T-helper 1 cell (primary cell): ENCODE results near the gene ZNF76.
A peak's percentile ranks its signal among the peaks of the same experiment; 100 is the strongest.
"Not testable (repeated sequence)": the region's sequence is repeated elsewhere in the genome, so short reads cannot be mapped to it uniquely, and the experiment has no call there.

ENCODE experiments used
- DNase-seq, 5 donors: peaks; one replicate each; pipeline ENCODE4 v3.0.0-alpha.2; 2012 to 2020

The ZNF76 gene

DNA sequence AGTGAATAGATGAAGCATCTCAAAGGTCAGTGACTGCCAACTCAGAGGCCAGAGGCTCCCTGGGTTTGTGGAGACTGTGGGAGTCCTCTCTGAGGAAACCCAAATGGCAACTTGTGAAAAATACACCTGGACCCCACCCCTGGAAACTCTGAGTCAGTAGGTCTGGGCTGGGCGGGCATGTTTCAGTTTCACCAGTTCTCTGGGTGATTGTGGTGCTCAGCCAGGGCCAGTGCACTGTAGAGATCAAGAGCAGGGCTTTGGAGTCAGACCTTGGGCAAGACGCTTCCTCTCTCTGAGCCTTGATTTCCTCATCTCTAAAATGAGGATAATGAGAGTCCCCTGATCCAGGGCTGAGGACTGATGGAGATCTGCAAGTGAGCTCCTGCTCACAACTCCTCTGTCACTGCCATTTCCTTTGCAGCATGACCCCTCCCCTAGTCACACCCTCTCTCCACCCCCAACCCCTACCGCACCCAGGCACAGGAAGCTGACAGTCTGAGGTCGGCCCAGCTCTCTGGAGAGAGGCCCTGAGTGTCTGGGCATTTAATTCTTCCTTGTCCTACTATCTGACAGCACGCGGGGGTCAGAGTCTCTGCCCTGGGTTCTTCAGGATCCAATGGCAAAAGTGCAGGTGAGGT, 43.2 kb downstream of the ZNF76 start:
- DNase-seq, result peak; percentile 69 to 91 (median 82)

- DNase-seq, result no peak
These were observed 44.8 kb downstream of the ZNF76 start for GRCh38 chr6:35304299-35304698.

GRCh38 chr6:35305117-35305516, 45.6 kb downstream of the ZNF76 start:
- DNase-seq, result peak in 1 of 5 donors; percentile 43

DNA sequence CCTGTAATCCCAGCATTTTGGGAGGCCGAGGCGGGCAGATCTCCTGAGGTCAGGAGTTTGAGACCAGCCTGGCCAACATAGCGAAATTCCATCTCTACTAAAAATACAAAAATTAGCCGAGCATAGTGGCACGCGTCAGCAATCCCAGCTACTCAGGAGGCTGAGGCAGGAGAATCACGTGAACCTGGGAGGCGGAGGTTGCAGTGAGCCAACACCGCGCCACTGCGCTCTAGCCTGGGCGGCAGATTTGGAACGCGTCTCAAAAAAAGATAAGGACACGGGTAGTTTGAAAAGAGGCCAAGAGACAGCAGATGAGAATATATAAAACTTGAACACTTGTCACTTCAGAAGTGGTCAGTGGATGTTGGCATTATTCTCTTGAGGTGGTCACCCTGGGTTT, 47.6 kb downstream of the ZNF76 start:
- not testable (repeated sequence) for DNase-seq

DNA sequence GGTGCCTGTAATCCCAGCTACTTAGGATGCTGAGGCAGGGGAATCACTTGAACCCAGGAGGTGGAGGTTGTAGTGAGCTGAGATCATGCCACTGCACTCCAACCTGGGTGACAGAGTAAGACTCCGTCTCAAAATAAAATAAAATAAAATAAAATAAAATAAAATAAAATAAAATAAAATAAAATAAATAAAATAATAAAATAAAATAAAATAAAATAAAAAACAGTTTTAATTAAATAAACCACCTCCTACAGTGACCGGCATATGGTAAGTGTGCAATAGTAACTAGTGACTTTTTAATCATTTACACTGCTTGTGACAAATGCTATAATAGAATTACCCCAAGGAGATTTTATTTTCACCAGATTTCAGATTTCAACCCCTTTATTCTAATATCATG, 49.0 kb downstream of the ZNF76 start:
- not testable (repeated sequence) for DNase-seq

GRCh38 chr6:35309611-35310264, 50.2 kb downstream of the ZNF76 start:
- DNase-seq, result no peak

DNA sequence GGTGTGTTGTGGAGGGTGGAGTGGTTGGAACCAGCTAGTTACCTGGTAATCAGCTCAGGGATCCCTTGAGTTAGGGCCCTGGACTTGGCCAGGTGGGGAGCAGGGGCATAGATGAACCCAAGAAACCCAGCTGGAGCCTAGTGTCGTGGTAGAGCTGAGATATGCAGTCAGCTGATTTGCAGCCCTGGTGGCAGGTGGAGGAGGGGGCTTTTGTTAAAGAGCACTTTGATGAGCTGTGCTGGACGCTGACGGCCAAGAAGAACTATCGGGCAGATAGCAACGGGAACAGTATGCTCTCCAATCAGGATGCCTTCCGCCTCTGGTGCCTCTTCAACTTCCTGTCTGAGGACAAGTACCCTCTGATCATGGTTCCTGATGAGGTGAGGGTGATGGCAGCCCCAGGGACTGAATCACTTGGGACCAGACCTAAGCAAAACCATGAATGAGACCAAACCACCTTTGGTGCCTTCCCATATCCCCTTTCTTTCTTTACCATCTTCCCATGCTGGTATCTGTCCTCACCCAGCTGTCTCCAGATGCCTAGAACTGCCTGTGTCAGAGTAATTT, 50.8 kb downstream of the ZNF76 start:
- DNase-seq, result peak in 1 of 5 donors; percentile 37

DNA sequence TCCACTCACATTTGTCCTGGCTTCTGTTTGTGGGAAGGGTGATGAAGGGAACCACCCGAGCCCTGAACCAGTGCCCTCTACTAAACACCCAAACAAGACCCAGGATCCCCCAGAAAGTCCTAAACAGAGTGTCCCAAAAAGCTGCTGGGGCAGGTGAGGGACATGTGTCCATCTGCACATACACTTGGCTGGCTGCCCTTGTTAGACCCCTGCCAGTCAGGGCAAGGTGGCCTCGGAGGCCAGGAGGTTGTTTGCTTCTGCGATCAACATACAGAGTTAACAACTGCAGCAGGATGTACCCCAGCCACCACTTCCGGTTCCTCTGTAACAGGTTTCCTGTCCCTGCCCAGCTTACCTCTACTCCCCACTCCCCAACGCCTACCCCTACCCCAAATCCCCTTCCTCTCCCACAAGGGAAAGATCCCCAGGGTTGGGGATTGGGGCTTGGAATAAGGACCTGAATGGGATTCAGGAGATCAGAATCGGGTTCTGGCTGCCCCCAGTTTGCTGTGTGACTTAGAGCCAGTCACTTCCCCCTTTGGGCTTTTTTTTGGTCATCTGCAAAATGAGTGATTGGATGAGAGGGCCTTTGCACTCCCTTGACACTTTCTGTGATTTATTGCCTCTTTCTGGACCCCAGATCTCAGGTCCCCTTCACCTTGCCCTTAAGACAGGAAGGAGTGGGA, 52.0 kb downstream of the ZNF76 start:
- DNase-seq, result peak in 3 of 5 donors; percentile 42 to 86 (median 44)

- no peak for DNase-seq
These were observed 52.7 kb downstream of the ZNF76 start for GRCh38 chr6:35312076-35312800.

- DNase-seq, result no peak
These were observed 53.3 kb downstream of the ZNF76 start for GRCh38 chr6:35312807-35313206.

DNA sequence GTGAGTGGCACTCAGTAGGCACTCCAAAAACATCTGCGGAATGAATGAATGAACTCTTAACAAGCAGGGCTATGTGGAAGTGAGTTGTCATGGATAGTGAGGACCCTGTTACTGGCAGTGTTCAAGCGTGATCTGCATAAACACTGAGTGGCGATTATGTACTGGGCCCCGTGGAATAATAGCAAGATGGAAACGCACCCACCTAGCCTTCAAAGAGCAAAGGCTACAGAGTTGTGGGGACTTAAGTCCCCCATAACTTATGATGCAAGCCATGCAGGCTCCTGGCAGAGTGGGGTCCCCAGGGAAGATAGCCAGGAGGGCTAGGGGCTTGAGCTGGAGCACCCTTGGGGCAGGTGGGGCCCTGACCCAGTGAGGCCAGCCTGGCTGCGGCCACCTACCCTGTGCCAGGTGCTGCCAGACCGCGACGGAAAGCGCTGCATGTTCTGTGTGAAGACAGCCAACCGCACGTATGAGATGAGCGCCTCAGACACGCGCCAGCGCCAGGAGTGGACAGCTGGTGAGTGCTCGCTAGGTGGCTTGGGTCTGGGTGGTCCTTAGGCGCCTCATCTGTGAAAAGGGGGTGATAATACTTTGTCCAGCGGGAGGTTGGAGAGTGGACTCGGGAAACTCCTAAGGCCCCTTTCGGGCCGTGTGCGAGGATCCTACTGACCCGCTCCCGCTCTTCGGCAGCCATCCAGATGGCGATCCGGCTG, 58.1 kb downstream of the ZNF76 start:
- DNase-seq, result no peak

DNA sequence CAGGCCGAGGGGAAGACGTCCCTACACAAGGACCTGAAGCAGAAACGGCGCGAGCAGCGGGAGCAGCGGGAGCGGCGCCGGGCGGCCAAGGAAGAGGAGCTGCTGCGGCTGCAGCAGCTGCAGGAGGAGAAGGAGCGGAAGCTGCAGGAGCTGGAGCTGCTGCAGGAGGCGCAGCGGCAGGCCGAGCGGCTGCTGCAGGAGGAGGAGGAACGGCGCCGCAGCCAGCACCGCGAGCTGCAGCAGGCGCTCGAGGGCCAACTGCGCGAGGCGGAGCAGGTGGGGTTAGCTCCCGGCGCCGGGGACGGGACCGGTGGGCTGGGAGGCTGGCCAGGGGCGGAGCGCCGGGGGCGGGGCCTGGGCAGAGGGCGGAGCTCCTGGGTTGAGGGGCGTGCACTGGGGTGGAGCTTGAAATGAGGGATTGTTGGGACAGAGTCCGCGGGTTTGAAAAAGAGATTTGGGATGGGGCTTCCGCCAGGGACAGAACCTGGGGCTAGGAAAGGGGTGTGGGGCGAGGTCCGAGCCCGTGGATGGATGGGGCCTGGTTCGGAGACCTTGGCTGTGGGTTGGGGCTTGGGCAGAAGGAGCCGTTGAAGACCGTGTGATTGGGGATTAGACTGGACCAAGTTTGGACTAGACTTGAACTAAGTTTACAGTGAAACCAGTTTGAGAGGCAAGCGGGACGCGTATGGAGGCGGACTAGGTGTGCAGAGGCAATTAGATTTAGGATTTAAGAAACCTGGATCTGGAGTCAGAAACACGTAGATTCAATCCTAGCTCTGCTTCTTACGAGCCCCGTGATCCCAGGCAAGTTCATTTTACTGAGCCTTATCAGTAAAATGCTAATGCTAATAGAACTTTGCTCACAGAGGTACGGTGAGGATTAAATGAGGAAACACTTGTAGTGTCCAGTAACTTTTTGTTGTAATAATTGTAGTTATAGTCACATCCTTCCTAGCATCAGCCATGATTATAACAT, 58.9 kb downstream of the ZNF76 start:
- DNase-seq, result no peak

GRCh38 chr6:35319346-35320030, 60.0 kb downstream of the ZNF76 start:
- no peak for DNase-seq

GRCh38 chr6:35320031-35320410, 60.5 kb downstream of the ZNF76 start:
- DNase-seq, result no peak

- no peak for DNase-seq
These were observed 61.6 kb downstream of the ZNF76 start for GRCh38 chr6:35321091-35321490.

- peak; percentile 45 to 76 (median 65) for DNase-seq
These were observed 68.0 kb downstream of the ZNF76 start for GRCh38 chr6:35327349-35328027.

DNA sequence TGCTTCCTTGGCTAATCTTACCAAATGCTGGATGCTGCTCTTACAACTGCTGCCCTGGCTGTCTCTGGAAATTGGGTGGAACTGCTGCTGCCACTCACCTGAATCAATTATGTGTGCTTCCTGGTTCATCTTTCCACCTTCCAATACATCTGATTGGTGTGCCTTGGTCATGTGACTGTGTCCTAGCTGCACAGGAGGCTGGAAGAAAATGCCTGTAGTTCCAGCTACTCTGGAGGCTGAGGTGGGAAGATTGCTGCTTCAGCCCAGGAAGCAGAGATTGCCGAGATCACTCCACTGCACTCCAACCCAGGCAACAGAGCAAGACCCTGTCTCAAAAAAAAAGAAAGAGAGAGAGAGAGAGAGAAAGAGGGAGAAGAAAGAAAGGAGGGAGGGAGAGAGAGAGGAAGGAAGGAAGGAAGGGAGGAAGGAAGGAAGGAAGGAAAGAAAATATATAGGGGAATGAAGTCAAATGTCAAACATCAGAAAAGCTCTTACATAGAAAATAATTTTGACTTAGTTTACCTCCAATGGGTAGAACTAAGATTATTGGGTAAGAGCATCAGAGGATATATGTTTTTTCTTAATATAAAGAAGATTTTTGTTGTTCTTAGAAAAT, 68.7 kb downstream of the ZNF76 start:
- no peak for DNase-seq

GRCh38 chr6:35328965-35329364, 69.4 kb downstream of the ZNF76 start:
- DNase-seq, result not testable (repeated sequence)

DNA sequence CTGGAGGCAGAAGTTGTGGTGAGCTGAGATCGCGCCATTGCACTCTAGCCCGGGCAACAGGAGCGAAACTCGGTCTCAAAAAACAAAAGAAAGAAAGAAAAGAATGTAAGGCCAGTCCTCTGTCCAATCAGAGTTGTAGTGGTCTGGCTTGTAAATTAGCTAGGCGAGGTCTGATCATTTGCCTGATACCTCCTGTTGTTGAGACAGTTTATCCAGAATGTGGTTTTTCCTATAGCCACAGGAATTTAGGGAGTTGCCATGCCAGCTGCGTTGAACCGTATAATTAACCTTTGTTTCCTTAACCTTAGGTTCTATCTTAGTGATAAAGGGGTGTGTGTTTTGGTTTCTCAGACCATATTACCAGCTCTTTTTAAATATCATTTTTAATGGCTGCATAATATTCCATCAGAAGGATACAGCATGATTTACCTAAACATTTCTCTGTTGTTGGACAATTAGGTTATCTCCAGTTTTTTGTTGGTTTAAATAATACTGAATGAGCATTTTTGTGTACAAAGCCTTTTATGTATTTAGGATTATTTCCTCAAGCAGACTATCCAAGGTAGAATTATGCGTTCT, 71.1 kb downstream of the ZNF76 start:
- DNase-seq, result no peak
